ENCODE data around the gene TNFSF8.

The TNFSF8 gene

GRCh38 chr9:114947058-114947457 lies 16.7 kb upstream of the TNFSF8 start:
- Histone ChIP-seq H3K9ac (ENCODE audit: low read length) (no peak overlapping the region), H3K4me2 (ENCODE audit: low read depth, low read length, poor library complexity, severe bottlenecking) (no peak overlapping the region), H3K27me3 (ENCODE audit: low read length) (no peaks in the 10 kb centered on the region), H3F3A (ENCODE audit: insufficient read depth) (no peaks in the 10 kb centered on the region), H3K9me3 (ENCODE audit: insufficient read depth, low read length) (no peaks in the 10 kb centered on the region), H2AFZ (ENCODE audit: low read depth, low read length, severe bottlenecking) (no peak overlapping the region), H3K36me3 (ENCODE audit: low read length) (no peaks in the 10 kb centered on the region), H3K27ac (ENCODE audit: low read depth, low read length) (no peak overlapping the region), H3K4me3 (ENCODE audit: insufficient read depth, low read length, poor library complexity, severe bottlenecking) (no peak overlapping the region), H3K79me2 (ENCODE audit: insufficient read depth, low read length) (no peaks in the 10 kb centered on the region), H4K20me1 (ENCODE audit: low read depth, low read length) (no peaks in the 10 kb centered on the region), H3K9me2 (replicated peaks; ENCODE audit: insufficient read depth, low read length) (no peaks in the 10 kb centered on the region)
- no peak for TF ChIP-seq EZH2phosphoT487 (conservative IDR thresholded peaks at IDR 0.05; ENCODE audit: low read length)
- TF ChIP-seq, protein P1, sequence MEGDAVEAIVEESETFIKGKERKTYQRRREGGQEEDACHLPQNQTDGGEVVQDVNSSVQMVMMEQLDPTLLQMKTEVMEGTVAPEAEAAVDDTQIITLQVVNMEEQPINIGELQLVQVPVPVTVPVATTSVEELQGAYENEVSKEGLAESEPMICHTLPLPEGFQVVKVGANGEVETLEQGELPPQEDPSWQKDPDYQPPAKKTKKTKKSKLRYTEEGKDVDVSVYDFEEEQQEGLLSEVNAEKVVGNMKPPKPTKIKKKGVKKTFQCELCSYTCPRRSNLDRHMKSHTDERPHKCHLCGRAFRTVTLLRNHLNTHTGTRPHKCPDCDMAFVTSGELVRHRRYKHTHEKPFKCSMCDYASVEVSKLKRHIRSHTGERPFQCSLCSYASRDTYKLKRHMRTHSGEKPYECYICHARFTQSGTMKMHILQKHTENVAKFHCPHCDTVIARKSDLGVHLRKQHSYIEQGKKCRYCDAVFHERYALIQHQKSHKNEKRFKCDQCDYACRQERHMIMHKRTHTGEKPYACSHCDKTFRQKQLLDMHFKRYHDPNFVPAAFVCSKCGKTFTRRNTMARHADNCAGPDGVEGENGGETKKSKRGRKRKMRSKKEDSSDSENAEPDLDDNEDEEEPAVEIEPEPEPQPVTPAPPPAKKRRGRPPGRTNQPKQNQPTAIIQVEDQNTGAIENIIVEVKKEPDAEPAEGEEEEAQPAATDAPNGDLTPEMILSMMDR (IDR thresholded peaks at IDR 0.05; ENCODE audit: insufficient read depth, low read length, poor library complexity, severe bottlenecking): no peak

DNA sequence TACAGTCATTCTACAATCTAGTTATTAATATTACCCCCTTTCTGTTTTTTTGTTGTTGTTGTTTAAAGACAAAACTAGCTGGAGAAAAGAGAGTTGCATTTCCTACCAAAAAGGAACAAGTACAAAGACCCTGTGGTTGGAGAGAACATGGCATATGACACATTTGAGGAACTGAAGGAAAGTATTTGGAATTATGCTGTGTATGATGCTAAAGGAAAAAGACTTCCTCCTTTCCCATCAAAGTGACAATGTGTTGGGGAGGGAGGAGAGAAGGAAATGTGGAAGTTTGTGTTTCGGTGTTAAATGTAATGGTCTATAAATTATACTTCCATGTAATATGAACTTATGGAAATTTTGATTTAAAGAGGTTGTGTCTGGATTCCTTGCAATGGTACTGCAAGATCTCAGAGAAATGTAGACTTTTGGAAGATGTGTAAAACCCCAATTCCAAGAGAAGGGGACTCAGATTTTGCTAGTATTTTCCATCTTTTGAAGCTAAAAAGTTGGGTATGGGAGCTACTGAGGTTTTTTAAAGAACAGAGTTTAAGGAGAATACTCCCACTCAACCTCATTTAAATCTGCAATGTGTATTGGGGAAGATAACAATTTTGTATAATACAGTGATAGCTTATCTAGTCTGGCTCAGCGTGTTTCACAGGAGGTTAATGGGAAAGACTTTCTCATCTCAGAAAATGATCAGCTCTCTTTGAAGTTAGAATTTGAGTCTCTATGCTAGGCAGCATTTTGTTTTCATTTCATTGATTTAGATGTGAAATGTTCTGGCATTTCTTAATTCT lies 15.4 kb upstream of the TNFSF8 start:
- no peak for TF ChIP-seq EZH2phosphoT487 (conservative IDR thresholded peaks at IDR 0.05; ENCODE audit: low read length)
- TF ChIP-seq, protein P1 (IDR thresholded peaks at IDR 0.05; ENCODE audit: insufficient read depth, low read length, poor library complexity, severe bottlenecking): no peak
- Histone ChIP-seq H2AFZ (ENCODE audit: low read depth, low read length, severe bottlenecking) (no peak overlapping the region), H4K20me1 (ENCODE audit: low read depth, low read length) (no peaks in the 10 kb centered on the region), H3K79me2 (ENCODE audit: insufficient read depth, low read length) (no peaks in the 10 kb centered on the region), H3K9me2 (replicated peaks; ENCODE audit: insufficient read depth, low read length) (no peaks in the 10 kb centered on the region), H3K4me2 (ENCODE audit: low read depth, low read length, poor library complexity, severe bottlenecking) (no peak overlapping the region), H3K4me3 (ENCODE audit: insufficient read depth, low read length, poor library complexity, severe bottlenecking) (no peak overlapping the region), H3K9me3 (ENCODE audit: insufficient read depth, low read length) (no peaks in the 10 kb centered on the region), H3F3A (ENCODE audit: insufficient read depth) (no peaks in the 10 kb centered on the region), H3K9ac (ENCODE audit: low read length) (no peak overlapping the region), H3K36me3 (ENCODE audit: low read length) (no peaks in the 10 kb centered on the region), H3K27ac (ENCODE audit: low read depth, low read length) (no peak overlapping the region), H3K27me3 (ENCODE audit: low read length) (no peaks in the 10 kb centered on the region)

DNA sequence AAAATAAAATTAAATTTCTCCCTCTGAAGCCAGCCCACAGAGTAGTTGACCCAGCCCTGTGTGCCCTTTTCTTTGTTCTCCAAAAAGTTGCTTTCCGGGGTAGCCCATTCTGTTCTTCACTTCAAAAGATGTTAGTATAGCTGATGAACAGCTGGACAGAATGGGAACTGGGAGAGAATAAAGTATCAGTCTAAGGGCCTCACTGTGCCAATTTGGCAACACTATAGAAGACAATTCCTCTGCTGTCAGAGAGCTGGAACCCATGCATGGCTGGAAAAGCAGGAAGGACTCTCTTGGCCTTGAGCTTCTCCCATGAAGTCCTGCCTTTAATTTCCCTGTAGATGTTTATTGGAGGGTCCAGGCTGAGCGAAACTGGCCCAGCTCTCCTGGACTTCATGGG lies 11.0 kb upstream of the TNFSF8 start:
- Histone ChIP-seq H3K9ac (ENCODE audit: low read length) (no peak overlapping the region), H3K9me3 (ENCODE audit: insufficient read depth, low read length) (no peaks in the 10 kb centered on the region), H3K36me3 (ENCODE audit: low read length) (no peaks in the 10 kb centered on the region), H3K4me2 (ENCODE audit: low read depth, low read length, poor library complexity, severe bottlenecking) (no peak overlapping the region), H2AFZ (ENCODE audit: low read depth, low read length, severe bottlenecking) (no peak overlapping the region), H3K27me3 (ENCODE audit: low read length) (no peaks in the 10 kb centered on the region), H4K20me1 (ENCODE audit: low read depth, low read length) (no peaks in the 10 kb centered on the region), H3K9me2 (replicated peaks; ENCODE audit: insufficient read depth, low read length) (no peaks in the 10 kb centered on the region), H3F3A (ENCODE audit: insufficient read depth) (no peaks in the 10 kb centered on the region), H3K27ac (ENCODE audit: low read depth, low read length) (no peak overlapping the region), H3K4me3 (ENCODE audit: insufficient read depth, low read length, poor library complexity, severe bottlenecking) (no peak overlapping the region), H3K79me2 (ENCODE audit: insufficient read depth, low read length) (no peaks in the 10 kb centered on the region)
- TF ChIP-seq, protein P1 (IDR thresholded peaks at IDR 0.05; ENCODE audit: insufficient read depth, low read length, poor library complexity, severe bottlenecking): no peak
- TF ChIP-seq EZH2phosphoT487 (conservative IDR thresholded peaks at IDR 0.05; ENCODE audit: low read length): no peak
